ENCODE measurements around the gene FKBP8. TPM values are rescaled to one million over a fixed set of nuclear protein-coding genes. Genes with fewer than 3 reads are reported as not detected.

FKBP8 gene
- total RNA-seq, 1 experiment from 2014 or later: 182 TPM

DNA sequence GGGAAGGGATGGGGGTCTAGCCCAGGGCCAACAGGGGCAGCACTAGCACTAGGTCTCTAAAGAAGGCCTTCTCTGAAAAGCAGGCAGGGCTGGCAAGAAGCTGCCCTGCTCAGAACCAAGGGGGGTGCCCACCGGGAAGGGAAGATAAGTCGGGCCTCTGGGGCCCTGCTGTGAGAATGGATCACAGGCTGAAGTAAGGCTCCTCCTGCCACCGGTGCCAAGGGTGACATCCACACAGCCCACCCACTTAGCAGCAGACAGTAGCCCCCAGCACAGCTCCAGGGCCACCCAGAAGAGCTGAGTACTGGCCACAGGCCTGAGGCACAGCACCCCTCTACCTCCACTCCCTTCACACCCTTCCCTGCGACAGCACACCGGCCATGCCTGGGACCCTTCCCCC lies 27.4 kb downstream of the FKBP8 start:
- CTCF ChIA-PET: no interaction called here
- no peak for DNase-seq (ENCODE audit: low read depth, low spot score)
- Histone ChIP-seq H3K27ac (ENCODE audit: low read length) (no peak overlapping the region), H3K9me3 (ENCODE audit: control insufficient read depth, insufficient read depth, low read depth, low read length) (no peaks in the 10 kb centered on the region), H3K4me1 (ENCODE audit: control insufficient read depth, insufficient read depth, low read length) (peaks cover 16% of the 10 kb centered on the region), H3K36me3 (ENCODE audit: control insufficient read depth, insufficient read depth, low read length) (peaks cover 4% of the 10 kb centered on the region; the same call in 1 of the 2 replicates), H3K27me3 (ENCODE audit: control insufficient read depth, insufficient read depth, low read length) (no peaks in the 10 kb centered on the region), H3K4me3 (ENCODE audit: low read depth in 2 of 2, low read length in 2 of 2) (no peak overlapping the region)
- intact Hi-C loops (cut with micrococcal nuclease; ENCODE audit: unreplicated experiment) (no loop called here), in situ Hi-C loops (cut with HindIII; ENCODE audit: low pct_unique_long_range_greater_than_20kb, low sequenced_read_pairs) (no loop called here)
- no TSS peak for BruUV-seq (replicated peaks)
- POLR2A ChIA-PET: no interaction called here
- no peak for ATAC-seq
- TF ChIP-seq, protein P1, sequence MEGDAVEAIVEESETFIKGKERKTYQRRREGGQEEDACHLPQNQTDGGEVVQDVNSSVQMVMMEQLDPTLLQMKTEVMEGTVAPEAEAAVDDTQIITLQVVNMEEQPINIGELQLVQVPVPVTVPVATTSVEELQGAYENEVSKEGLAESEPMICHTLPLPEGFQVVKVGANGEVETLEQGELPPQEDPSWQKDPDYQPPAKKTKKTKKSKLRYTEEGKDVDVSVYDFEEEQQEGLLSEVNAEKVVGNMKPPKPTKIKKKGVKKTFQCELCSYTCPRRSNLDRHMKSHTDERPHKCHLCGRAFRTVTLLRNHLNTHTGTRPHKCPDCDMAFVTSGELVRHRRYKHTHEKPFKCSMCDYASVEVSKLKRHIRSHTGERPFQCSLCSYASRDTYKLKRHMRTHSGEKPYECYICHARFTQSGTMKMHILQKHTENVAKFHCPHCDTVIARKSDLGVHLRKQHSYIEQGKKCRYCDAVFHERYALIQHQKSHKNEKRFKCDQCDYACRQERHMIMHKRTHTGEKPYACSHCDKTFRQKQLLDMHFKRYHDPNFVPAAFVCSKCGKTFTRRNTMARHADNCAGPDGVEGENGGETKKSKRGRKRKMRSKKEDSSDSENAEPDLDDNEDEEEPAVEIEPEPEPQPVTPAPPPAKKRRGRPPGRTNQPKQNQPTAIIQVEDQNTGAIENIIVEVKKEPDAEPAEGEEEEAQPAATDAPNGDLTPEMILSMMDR (IDR thresholded peaks at IDR 0.05): no peak
- no peak for TF ChIP-seq SIN3A (IDR thresholded peaks at IDR 0.05; ENCODE audit: borderline replicate concordance, insufficient read depth, low read depth, low read length)
- no peak for TF ChIP-seq POLR2AphosphoS5 (IDR thresholded peaks at IDR 0.05; ENCODE audit: low read depth, low read length)
- no peak for TF ChIP-seq TCF7L2 (IDR thresholded peaks at IDR 0.05; ENCODE audit: low read depth, low read length)
- TF ChIP-seq, protein P2, sequence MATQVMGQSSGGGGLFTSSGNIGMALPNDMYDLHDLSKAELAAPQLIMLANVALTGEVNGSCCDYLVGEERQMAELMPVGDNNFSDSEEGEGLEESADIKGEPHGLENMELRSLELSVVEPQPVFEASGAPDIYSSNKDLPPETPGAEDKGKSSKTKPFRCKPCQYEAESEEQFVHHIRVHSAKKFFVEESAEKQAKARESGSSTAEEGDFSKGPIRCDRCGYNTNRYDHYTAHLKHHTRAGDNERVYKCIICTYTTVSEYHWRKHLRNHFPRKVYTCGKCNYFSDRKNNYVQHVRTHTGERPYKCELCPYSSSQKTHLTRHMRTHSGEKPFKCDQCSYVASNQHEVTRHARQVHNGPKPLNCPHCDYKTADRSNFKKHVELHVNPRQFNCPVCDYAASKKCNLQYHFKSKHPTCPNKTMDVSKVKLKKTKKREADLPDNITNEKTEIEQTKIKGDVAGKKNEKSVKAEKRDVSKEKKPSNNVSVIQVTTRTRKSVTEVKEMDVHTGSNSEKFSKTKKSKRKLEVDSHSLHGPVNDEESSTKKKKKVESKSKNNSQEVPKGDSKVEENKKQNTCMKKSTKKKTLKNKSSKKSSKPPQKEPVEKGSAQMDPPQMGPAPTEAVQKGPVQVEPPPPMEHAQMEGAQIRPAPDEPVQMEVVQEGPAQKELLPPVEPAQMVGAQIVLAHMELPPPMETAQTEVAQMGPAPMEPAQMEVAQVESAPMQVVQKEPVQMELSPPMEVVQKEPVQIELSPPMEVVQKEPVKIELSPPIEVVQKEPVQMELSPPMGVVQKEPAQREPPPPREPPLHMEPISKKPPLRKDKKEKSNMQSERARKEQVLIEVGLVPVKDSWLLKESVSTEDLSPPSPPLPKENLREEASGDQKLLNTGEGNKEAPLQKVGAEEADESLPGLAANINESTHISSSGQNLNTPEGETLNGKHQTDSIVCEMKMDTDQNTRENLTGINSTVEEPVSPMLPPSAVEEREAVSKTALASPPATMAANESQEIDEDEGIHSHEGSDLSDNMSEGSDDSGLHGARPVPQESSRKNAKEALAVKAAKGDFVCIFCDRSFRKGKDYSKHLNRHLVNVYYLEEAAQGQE (IDR thresholded peaks at IDR 0.05; ENCODE audit: insufficient read depth in 1 of 2, low read depth in 2 of 2, low read length in 1 of 2): no peak

DNA sequence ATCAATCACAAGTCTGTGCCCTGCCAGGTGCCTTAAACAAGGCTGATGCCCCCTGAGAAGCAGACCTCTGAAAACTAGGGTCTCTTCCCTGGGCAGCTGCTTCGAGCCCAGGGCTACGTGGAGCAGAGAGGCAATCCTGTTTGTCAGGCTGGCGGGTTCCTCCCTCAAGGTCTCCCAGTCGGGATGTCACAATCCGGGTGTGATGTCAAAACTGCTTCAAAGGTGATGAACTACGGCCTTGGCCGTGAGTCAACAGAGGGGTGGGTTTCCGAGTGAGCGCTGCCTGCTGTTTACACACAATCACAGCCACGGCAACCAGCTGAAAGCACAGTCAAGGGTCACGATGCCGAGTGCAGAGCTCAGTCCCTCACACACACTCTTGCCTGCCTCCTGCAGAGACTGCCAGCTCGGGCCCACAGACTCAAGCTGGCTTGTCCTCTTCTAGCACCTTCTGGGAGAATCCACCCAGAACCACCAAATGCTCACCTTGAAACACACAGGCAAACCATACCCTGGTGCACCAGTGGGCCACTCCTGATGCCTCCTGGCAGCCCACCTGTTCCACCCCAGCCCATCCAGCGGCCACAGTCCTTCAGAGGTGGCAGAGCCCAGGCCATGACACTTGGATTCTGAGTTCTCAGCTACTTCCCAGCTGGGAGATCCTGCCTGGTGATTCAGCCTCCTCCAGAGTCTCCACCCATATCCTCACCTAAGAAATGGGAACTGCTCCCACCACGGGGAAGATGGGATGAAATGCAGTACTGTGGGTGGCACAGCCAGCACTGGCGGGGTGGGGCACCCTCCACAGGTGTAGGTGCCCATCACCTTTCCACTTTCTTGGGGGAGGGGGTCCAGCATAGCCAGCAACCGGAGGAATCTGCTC lies 28.3 kb downstream of the FKBP8 start:
- Histone ChIP-seq H3K36me3 (ENCODE audit: control insufficient read depth, insufficient read depth, low read length) (no peaks in the 10 kb centered on the region), H3K27me3 (ENCODE audit: control insufficient read depth, insufficient read depth, low read length) (no peaks in the 10 kb centered on the region), H3K27ac (ENCODE audit: low read length) (no peak overlapping the region), H3K4me1 (ENCODE audit: control insufficient read depth, insufficient read depth, low read length) (peaks cover 16% of the 10 kb centered on the region), H3K4me3 (ENCODE audit: low read depth in 2 of 2, low read length in 2 of 2) (no peak overlapping the region), H3K9me3 (ENCODE audit: control insufficient read depth, insufficient read depth, low read depth, low read length) (no peaks in the 10 kb centered on the region)
- POLR2A ChIA-PET: no interaction called here
- CTCF ChIA-PET: no interaction called here
- intact Hi-C loops (cut with micrococcal nuclease; ENCODE audit: unreplicated experiment): no loop called here
- DNase-seq (ENCODE audit: low read depth, low spot score) (no peak), ATAC-seq (no peak; the same call in 1 of the 2 replicates)
- no peak for TF ChIP-seq POLR2AphosphoS5 (IDR thresholded peaks at IDR 0.05; ENCODE audit: low read depth, low read length)
- TF ChIP-seq TCF7L2 (IDR thresholded peaks at IDR 0.05; ENCODE audit: low read depth, low read length): no peak
- no peak for TF ChIP-seq SIN3A (IDR thresholded peaks at IDR 0.05; ENCODE audit: borderline replicate concordance, insufficient read depth, low read depth, low read length)
- TF ChIP-seq, protein P2 (IDR thresholded peaks at IDR 0.05; ENCODE audit: insufficient read depth in 1 of 2, low read depth in 2 of 2, low read length in 1 of 2): no peak
- TF ChIP-seq, protein P1 (IDR thresholded peaks at IDR 0.05): no peak
- no TSS peak for BruUV-seq (replicated peaks)
- in situ Hi-C loops (cut with HindIII; ENCODE audit: low pct_unique_long_range_greater_than_20kb, low sequenced_read_pairs): no loop called here
